H1 (cell line): ENCODE measurements around the gene FAM210A. TPM values are rescaled to one million over a fixed set of nuclear protein-coding genes. Genes with fewer than 3 reads are reported as not detected.

ENCODE experiments used
- CTCF ChIA-PET: fragments of 300-600 bp; sonication (Branson Sonifier 250); formaldehyde crosslinking; loops from one replicate; lab custom pipeline; 2021; ENCODE audit not compliant: partially characterized antibody; lab: Charles Lee
- POLR2A ChIA-PET: fragments of 300-600 bp; sonication (Branson Sonifier 250); formaldehyde crosslinking; loops from one replicate; lab custom pipeline; 2021; ENCODE audit warnings: inconsistent platforms; ENCODE audit not compliant: partially characterized antibody; lab: Charles Lee
- DNase-seq, 2 experiments: peaks; one replicate each; pipeline versions ENCODE4 v3.0.0 to v3.0.0-alpha.2; 2010 to 2022; ENCODE audit warnings: low spot score in 2 of 2, low read depth in 1 of 2, mixed read lengths in 1 of 2
- FAIRE-seq: peaks from 2 replicates; lab custom pipeline; 2011; peaks lifted over from hg19 to GRCh38; lab: Jason Lieb, UNC
- H2AFZ ChIP-seq: 2 replicates; pipeline ENCODE4 v1.8.1; 2012; ENCODE audit warnings: low read length, inconsistent platforms
- H2AK5ac ChIP-seq: 2 replicates; pipeline ENCODE4 v1.6.1; 2013; ENCODE audit warnings: low read depth, low read length
- H2BK120ac ChIP-seq: replicated peaks from 2 replicates; pipeline ENCODE3; 2013; ENCODE audit warnings: low read depth, low read length, inconsistent platforms
- H2BK12ac ChIP-seq: 2 replicates; pipeline ENCODE4 v1.6.1; 2013; ENCODE audit warnings: low read depth, low read length
- H2BK15ac ChIP-seq: 2 replicates; pipeline ENCODE4 v1.6.1; 2013; ENCODE audit warnings: low read length
- H2BK20ac ChIP-seq: 2 replicates; pipeline ENCODE4 v1.6.1; 2013; ENCODE audit warnings: low read length
- H2BK5ac ChIP-seq: 2 replicates; pipeline ENCODE4 v1.6.1; 2013; ENCODE audit warnings: low read depth, low read length
- H3K14ac ChIP-seq: 2 replicates; pipeline ENCODE4 v1.6.1; 2013; ENCODE audit warnings: inconsistent platforms; ENCODE audit not compliant: insufficient read length
- H3K18ac ChIP-seq: 2 replicates; pipeline ENCODE4 v1.6.1; 2013; ENCODE audit warnings: low read length; ENCODE audit errors: extremely low read depth
- H3K23ac ChIP-seq: 2 replicates; pipeline ENCODE4 v1.6.1; 2013; ENCODE audit warnings: inconsistent platforms; ENCODE audit not compliant: insufficient read length
- H3K23me2 ChIP-seq: 2 replicates; pipeline ENCODE4 v1.6.1; 2013; ENCODE audit warnings: low read depth, low read length
- H3K27ac ChIP-seq: 2 replicates; pipeline ENCODE4 v1.6.1; 2011; ENCODE audit warnings: low read depth, low read length, inconsistent platforms
- H3K27me3 ChIP-seq, 4 experiments: replicated peaks in 1 of 4; 1 replicate in 1 of 4; 2 replicates in 3 of 4; pipeline versions ENCODE4 v1.6.1 to v1.8.1; 2011 to 2013; ENCODE audit warnings: low read length in 3 of 4, mild to moderate bottlenecking in 3 of 4, inconsistent platforms in 2 of 4, mixed read lengths in 2 of 4, moderate library complexity in 1 of 4; ENCODE audit not compliant: control insufficient read depth in 3 of 4, insufficient read depth in 3 of 4; ENCODE audit errors: extremely low read depth in 1 of 4
- H3K36me3 ChIP-seq, 4 experiments: 2 replicates each; pipeline versions ENCODE4 v1.6.1 to v1.8.1; 2011 to 2013; ENCODE audit warnings: mild to moderate bottlenecking in 4 of 4, low read length in 3 of 4, moderate library complexity in 2 of 4, control low read depth in 1 of 4, inconsistent platforms in 1 of 4; ENCODE audit not compliant: insufficient read depth in 4 of 4, control insufficient read depth in 2 of 4
- H3K4ac ChIP-seq: replicated peaks from 2 replicates; pipeline ENCODE3; 2013; ENCODE audit warnings: low read length, low read depth, mixed read lengths, inconsistent platforms; ENCODE audit not compliant: insufficient read length
- H3K4me1 ChIP-seq, 4 experiments: replicated peaks in 1 of 4; 1 replicate in 1 of 4; 2 replicates in 3 of 4; pipeline versions ENCODE4 v1.6.1 to v1.8.1; 2011 to 2013; ENCODE audit warnings: low read length in 3 of 4, inconsistent platforms in 2 of 4, mixed read lengths in 1 of 4; ENCODE audit not compliant: insufficient read depth in 4 of 4, control insufficient read depth in 3 of 4
- H3K4me2 ChIP-seq, 2 experiments: 2 replicates each; pipeline versions ENCODE4 v1.6.1 to v1.8.1; 2011 to 2013; ENCODE audit warnings: low read depth in 2 of 2, low read length in 2 of 2, control low read depth in 1 of 2, inconsistent platforms in 1 of 2, mild to moderate bottlenecking in 1 of 2; ENCODE audit not compliant: insufficient read depth in 1 of 2
- H3K4me3 ChIP-seq, 4 experiments: fragments of 200-600, 300-600 bp in 1 of 4; sonication (generic), shearing (Covaris generic), sonication (Bioruptor Twin) in 1 of 4; 2 replicates each; pipeline versions ENCODE4 v1.5.1 to v1.8.1; 2011 to 2016; ENCODE audit warnings: low read length in 4 of 4, low read depth in 3 of 4, control low read depth in 2 of 4, inconsistent platforms in 2 of 4, mild to moderate bottlenecking in 2 of 4, mixed read lengths in 1 of 4, moderate library complexity in 1 of 4; ENCODE audit not compliant: insufficient read depth in 2 of 4; ENCODE audit errors: extremely low read depth in 1 of 4
- H3K56ac ChIP-seq: replicated peaks from 2 replicates; pipeline ENCODE3; 2013; ENCODE audit warnings: low read depth, mild to moderate bottlenecking, mixed read lengths, low read length, inconsistent platforms; ENCODE audit not compliant: insufficient read length
- H3K79me1 ChIP-seq: 2 replicates; pipeline ENCODE4 v1.6.1; 2013; ENCODE audit warnings: low read depth, low read length, control low read depth
- H3K79me2 ChIP-seq, 2 experiments: 2 replicates each; pipeline versions ENCODE4 v1.6.1 to v1.8.1; 2012 to 2013; ENCODE audit warnings: low read length in 2 of 2, mild to moderate bottlenecking in 2 of 2, inconsistent platforms in 1 of 2; ENCODE audit not compliant: insufficient read depth in 2 of 2, control insufficient read depth in 1 of 2
- H3K9ac ChIP-seq, 4 experiments: replicated peaks in 1 of 4; 1 replicate in 1 of 4; 2 replicates in 3 of 4; pipeline versions ENCODE4 v1.6.1 to v1.8.1; 2011 to 2013; ENCODE audit warnings: low read depth in 3 of 4, low read length in 3 of 4, control low read depth in 2 of 4, mild to moderate bottlenecking in 2 of 4, moderate library complexity in 2 of 4, inconsistent platforms in 1 of 4; ENCODE audit errors: extremely low read depth in 1 of 4
- H3K9me3 ChIP-seq, 2 experiments: 2 replicates each; pipeline versions ENCODE4 v1.6.1 to v1.8.1; 2012 to 2013; ENCODE audit warnings: mild to moderate bottlenecking in 2 of 2, moderate library complexity in 2 of 2, control low read depth in 1 of 2, inconsistent platforms in 1 of 2, low read depth in 1 of 2, low read length in 1 of 2, mixed read lengths in 1 of 2; ENCODE audit not compliant: insufficient read depth in 2 of 2
- H4K20me1 ChIP-seq, 2 experiments: replicated peaks in 1 of 2; 2 replicates each; pipeline versions ENCODE3 to v1.8.1; 2011 to 2013; ENCODE audit warnings: inconsistent platforms in 2 of 2, low read length in 2 of 2, mild to moderate bottlenecking in 1 of 2; ENCODE audit not compliant: insufficient read depth in 2 of 2, control insufficient read depth in 1 of 2
- H4K5ac ChIP-seq: 2 replicates; pipeline ENCODE4 v1.6.1; 2013; ENCODE audit warnings: low read length, low read depth, mixed read lengths, inconsistent platforms; ENCODE audit not compliant: insufficient read length
- H4K8ac ChIP-seq: 2 replicates; pipeline ENCODE4 v1.8.0; 2013; ENCODE audit warnings: mild to moderate bottlenecking, moderate library complexity, low read length, inconsistent platforms; ENCODE audit not compliant: insufficient read depth; ENCODE audit errors: extremely low read depth
- H4K91ac ChIP-seq: replicated peaks from 2 replicates; pipeline ENCODE3; 2013; ENCODE audit warnings: low read length, mixed read lengths, inconsistent platforms; ENCODE audit not compliant: insufficient read length
- BCL11A ChIP-seq, 2 experiments: IDR thresholded peaks; one replicate each; pipeline ENCODE4 v1.6.1; 2011; ENCODE audit warnings: low read depth in 2 of 2, low read length in 2 of 2, mild to moderate bottlenecking in 2 of 2
- CHD2 ChIP-seq: IDR thresholded peaks from 2 replicates; pipeline ENCODE4 v1.6.1; 2012; ENCODE audit warnings: low read length, improper control_type of control experiment
- POLR2A ChIP-seq, 2 experiments: IDR thresholded peaks; 1 replicate in 1 of 2; 2 replicates in 1 of 2; pipeline ENCODE4 v1.6.1; 2011; ENCODE audit warnings: low read depth in 2 of 2, low read length in 2 of 2, mild to moderate bottlenecking in 2 of 2; ENCODE audit errors: control extremely low read depth in 1 of 2
- YY1 ChIP-seq: IDR thresholded peaks from 2 replicates; pipeline ENCODE4 v1.6.1; 2011; ENCODE audit warnings: low read depth, mild to moderate bottlenecking, low read length
- ZNF274 ChIP-seq: IDR thresholded peaks from 2 replicates; pipeline ENCODE4 v1.7.0; 2012; ENCODE audit warnings: low read length, borderline replicate concordance; ENCODE audit errors: extremely low read depth
- WGBS, 2 experiments: shearing (Covaris generic) in 1 of 2; methylation state at CpG; one replicate each; pipeline versions ENCODE4 v1.1.6 to v1.1.7; 2013 to 2015; ENCODE audit warnings: low lambda C conversion rate in 2 of 2, mixed read lengths in 2 of 2, inconsistent platforms in 1 of 2, low coverage in 1 of 2, missing lambda C conversion rate in 1 of 2; ENCODE audit not compliant: insufficient replicate concordance in 2 of 2, insufficient coverage in 1 of 2, insufficient read length in 1 of 2; ENCODE audit errors: extremely low coverage in 1 of 2, missing lambda C conversion rate in 1 of 2; 5-methylcytosine and 5-hydroxymethylcytosine counted together
- polyA plus RNA-seq, 7 experiments: library from polyadenylated mRNA; depleted of rRNA in 3 of 7; stranded (reverse) in 5 of 7; unstranded in 2 of 7; fragments of >200 nt in 5 of 7; fragments of 200-250 nt in 2 of 7; gene quantifications; 1 replicate in 5 of 7; 2 replicates in 1 of 7; 4 replicates in 1 of 7; pipeline versions ENCODE4 v1.2.1 to v1.2.3, GENCODE V29; 2011 to 2013; ENCODE audit warnings: missing spikeins in 2 of 7, mixed read lengths in 2 of 7
- total RNA-seq: library from RNA; stranded (reverse); fragmentation: NEBNext Ultra II Directional; extraction: Animal tissue kit (Norgen Biotek cat#: 25700); gene quantifications from 2 replicates; pipeline ENCODE4 v1.2.1, GENCODE V29; 2021

The FAM210A gene
- total and polyA plus RNA-seq, 2 of the 8 experiments (the other 6 are each of a cell fraction or from before 2014, with no cell fraction given) = 8.2 to 25.4 TPM

- H3K4me3 ChIP-seq = no peak overlapping the region
- 85% methylated on average over 9 of the region's 9 CpGs; no CpG with 5 or more reads in 1 of the 2 experiments for WGBS, 2 experiments
Observed at GRCh38 chr18:13617826-13618515, 108.4 kb downstream of the FAM210A start.

More at GRCh38 chr18:13617826-13618515, 108.4 kb downstream of the FAM210A start:
- Histone ChIP-seq H2BK12ac (no peak overlapping the region), H3K4me1 (no peaks in the 10 kb centered on the region), H3K18ac (no peak overlapping the region), H3K79me2 (no peaks in the 10 kb centered on the region), H3K23me2 (no peaks in the 10 kb centered on the region), H3K4me2 (no peak overlapping the region), H3K27me3 (peaks cover 0 to 6% (median 3%) of the 10 kb centered on the region in 4 experiments; a peak in 3 of 7 replicates), H3K56ac (no peak overlapping the region), H4K20me1 (no peaks in the 10 kb centered on the region), H2BK120ac (no peak overlapping the region), H3K36me3 (no peaks in the 10 kb centered on the region), H3K23ac (no peak overlapping the region), H2BK20ac (no peak overlapping the region), H2AFZ (no peak overlapping the region), H3K9ac (no peak overlapping the region), H3K4ac (no peak overlapping the region), H3K14ac (no peak overlapping the region), H3K79me1 (no peaks in the 10 kb centered on the region; the same call in 1 of the 2 replicates), H2AK5ac (no peak overlapping the region), H3K9me3 (no peaks in the 10 kb centered on the region), H2BK15ac (no peak overlapping the region), H4K91ac (no peak overlapping the region), H4K8ac (no peak overlapping the region), H2BK5ac (no peak overlapping the region), H4K5ac (no peak overlapping the region), H3K27ac (no peak overlapping the region)
- no peak for TF ChIP-seq CHD2
- no peak for TF ChIP-seq YY1
- no peak for TF ChIP-seq ZNF274
- TF ChIP-seq BCL11A (IDR thresholded peaks at IDR 0.05; ENCODE audit: low read depth in 2 of 2, low read length in 2 of 2) = no peak
- TF ChIP-seq POLR2A (IDR thresholded peaks at IDR 0.05; ENCODE audit: control extremely low read depth in 1 of 2, low read depth in 2 of 2, low read length in 2 of 2) = no peak
- CTCF ChIA-PET = interaction anchor here (0.6 kb wide), 1 partner anchor 14 kb away, joined by 3 read pairs; no protein-coding TSS in a partner anchor
- POLR2A ChIA-PET = no interaction called here
- FAIRE-seq = no peak
- DNase-seq = no peak
